Epithelial cell of esophagus (primary cell): ENCODE measurements around the gene PRR3.

Source experiments
- DNase-seq: peaks from one replicate; pipeline ENCODE4 v3.0.0; 2010; ENCODE audit warnings: low read depth
- H3K4me3 ChIP-seq: 2 replicates; pipeline ENCODE4 v1.5.1; 2011; ENCODE audit warnings: mild to moderate bottlenecking, low read length, control low read depth
- TF ChIP-seq, protein P1 (sequence below): IDR thresholded peaks from 2 replicates; pipeline ENCODE4 v1.5.1; 2011; ENCODE audit warnings: low read depth, mild to moderate bottlenecking, low read length, control low read depth, inconsistent platforms; ENCODE audit not compliant: insufficient read depth; ENCODE audit errors: missing control alignments

Gene PRR3

GRCh38 chr6:30610065-30610464 lies 53.0 kb downstream of the PRR3 start:
- DNase-seq, result no peak
- H3K4me3 ChIP-seq, result no peak overlapping the region
- TF ChIP-seq, protein P1, sequence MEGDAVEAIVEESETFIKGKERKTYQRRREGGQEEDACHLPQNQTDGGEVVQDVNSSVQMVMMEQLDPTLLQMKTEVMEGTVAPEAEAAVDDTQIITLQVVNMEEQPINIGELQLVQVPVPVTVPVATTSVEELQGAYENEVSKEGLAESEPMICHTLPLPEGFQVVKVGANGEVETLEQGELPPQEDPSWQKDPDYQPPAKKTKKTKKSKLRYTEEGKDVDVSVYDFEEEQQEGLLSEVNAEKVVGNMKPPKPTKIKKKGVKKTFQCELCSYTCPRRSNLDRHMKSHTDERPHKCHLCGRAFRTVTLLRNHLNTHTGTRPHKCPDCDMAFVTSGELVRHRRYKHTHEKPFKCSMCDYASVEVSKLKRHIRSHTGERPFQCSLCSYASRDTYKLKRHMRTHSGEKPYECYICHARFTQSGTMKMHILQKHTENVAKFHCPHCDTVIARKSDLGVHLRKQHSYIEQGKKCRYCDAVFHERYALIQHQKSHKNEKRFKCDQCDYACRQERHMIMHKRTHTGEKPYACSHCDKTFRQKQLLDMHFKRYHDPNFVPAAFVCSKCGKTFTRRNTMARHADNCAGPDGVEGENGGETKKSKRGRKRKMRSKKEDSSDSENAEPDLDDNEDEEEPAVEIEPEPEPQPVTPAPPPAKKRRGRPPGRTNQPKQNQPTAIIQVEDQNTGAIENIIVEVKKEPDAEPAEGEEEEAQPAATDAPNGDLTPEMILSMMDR, result no peak

DNA sequence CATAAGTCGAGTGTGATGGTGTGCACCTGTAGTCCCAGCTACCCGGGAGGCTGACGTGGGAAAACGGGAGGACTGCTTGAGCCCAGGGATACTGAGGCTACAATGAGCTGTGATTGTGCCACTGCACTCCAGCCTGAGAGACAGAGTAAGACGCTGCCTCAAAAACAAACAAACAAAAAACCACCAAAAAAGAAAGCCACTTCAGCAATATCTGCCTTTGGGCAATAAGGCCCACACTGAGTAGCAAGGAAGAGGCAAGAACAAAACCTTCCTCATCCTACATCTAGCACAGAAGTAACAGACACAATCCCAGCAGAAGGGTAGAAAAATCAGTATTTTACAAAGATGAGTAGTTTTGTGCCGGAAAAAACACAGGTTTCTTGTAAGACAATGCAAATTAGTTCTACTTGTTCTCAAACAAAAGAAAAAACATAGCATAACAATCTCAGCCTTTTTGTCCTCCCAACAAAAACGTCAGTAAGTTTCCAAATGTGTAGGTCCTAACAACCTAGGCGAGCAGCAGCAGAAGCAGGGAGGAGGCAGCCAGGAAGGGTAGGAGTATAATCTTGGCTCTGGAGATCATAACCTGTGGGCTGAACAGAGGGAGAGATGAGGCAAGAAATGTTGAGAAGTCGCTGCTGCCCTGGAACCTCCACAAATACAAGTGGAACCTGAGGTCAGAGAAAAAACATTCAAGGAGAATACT lies 54.2 kb downstream of the PRR3 start:
- no peak for DNase-seq
- TF ChIP-seq, protein P1, result no peak
- no peak overlapping the region for H3K4me3 ChIP-seq

GRCh38 chr6:30611856-30612194 lies 54.7 kb downstream of the PRR3 start:
- no peak overlapping the region for H3K4me3 ChIP-seq

DNA sequence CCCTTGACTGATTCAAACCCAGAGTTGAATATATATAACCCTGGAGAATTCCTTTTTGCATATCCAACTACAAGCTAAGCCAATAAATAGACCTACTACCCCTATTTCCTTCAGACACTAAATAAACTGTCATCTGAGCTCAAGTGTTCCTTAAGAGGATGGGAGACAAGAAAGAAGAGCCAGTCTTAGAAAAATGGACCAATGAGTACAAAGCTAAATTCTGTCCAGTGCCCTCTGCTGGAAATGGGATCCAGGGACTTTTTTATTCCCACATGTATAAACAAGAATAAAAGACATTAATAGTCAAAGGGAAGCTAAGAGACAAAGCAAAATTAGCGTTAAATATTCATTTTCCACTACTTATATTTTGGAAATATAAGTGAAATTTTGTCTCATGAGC lies 55.1 kb downstream of the PRR3 start:
- DNase-seq, result peak; percentile 45
- H3K4me3 ChIP-seq, result no peak overlapping the region
- TF ChIP-seq, protein P1, result peak; percentile 45

More at GRCh38 chr6:30611856-30612194, 54.7 kb downstream of the PRR3 start:
- DNase-seq, result no peak
- TF ChIP-seq, protein P1, result no peak

- no peak for DNase-seq
- TF ChIP-seq, protein P1, result no peak
- H3K4me3 ChIP-seq, result no peak overlapping the region
Observed at GRCh38 chr6:30612687-30613248, 55.7 kb downstream of the PRR3 start.
